Measurements from ENCODE around the gene ZNF841. TPM values are rescaled to one million over a fixed set of nuclear protein-coding genes. Genes with fewer than 3 reads are reported as not detected.

ZNF841 gene
- total and polyA plus RNA-seq, 2 of the 13 experiments (the other 11 are each of a cell fraction or from before 2014, with no cell fraction given) = 6.2 to 14.2 TPM

DNA sequence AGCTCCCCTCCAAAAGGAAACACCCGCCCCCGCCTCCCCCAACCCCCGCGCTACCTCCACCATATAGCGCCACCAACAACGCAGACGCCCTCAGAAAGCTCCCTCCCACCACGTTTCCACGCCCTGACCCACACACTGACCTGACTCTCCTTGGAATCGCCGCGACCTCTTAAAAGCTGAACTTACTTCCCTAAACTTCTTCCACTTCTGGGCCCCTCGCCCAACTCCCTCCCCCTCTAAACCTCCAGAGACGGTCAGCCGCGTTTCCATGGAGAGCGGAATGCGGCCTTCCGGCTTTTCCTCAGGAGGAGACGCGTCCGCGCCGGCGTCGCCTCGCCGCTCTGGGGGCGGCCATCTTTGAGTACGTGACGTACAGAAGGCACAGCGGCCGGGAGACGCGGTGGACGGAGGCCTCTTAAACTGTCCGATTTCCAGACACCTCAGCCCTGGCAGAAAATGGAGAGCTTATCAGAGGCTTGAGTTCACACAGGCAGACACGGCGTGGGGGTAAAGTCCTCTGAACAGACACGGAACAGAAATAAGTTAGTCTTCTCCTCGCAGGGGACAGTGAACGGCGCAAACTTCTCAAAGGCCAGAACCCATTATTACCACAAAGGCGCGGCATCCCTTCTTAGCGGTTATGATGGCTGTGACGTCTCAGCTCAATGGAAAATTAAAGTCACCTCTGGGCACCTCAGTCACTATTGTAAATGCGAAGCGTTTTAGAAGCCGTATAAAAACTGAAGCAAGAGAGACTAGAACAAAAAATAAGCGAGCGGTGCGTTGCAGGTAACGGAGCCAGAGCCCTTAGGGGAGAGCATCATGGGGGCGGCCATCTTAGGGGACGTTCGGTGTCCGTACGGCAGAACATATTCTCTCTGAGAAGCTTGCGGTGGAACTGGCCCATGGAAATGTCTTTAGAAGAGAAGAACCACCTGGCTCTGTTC lies 46.7 kb downstream of the ZNF841 start, which contains the start of gene ZNF432 (continued):
- TF ChIP-seq, protein P1, sequence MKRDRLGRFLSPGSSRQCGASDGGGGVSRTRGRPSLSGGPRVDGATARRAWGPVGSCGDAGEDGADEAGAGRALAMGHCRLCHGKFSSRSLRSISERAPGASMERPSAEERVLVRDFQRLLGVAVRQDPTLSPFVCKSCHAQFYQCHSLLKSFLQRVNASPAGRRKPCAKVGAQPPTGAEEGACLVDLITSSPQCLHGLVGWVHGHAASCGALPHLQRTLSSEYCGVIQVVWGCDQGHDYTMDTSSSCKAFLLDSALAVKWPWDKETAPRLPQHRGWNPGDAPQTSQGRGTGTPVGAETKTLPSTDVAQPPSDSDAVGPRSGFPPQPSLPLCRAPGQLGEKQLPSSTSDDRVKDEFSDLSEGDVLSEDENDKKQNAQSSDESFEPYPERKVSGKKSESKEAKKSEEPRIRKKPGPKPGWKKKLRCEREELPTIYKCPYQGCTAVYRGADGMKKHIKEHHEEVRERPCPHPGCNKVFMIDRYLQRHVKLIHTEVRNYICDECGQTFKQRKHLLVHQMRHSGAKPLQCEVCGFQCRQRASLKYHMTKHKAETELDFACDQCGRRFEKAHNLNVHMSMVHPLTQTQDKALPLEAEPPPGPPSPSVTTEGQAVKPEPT (CRISPR knock-in tag; IDR thresholded peaks at IDR 0.05; ENCODE audit: low read depth) = 0 out of 2 replicates have a peak, but pooled peaks have one; percentile 29
- TF ChIP-seq RAD51 (IDR thresholded peaks at IDR 0.05; ENCODE audit: borderline replicate concordance) = no peak
- TF ChIP-seq ZNF775 (CRISPR knock-in tag; IDR thresholded peaks at IDR 0.05; ENCODE audit: borderline replicate concordance) = no peak
- TF ChIP-seq TCF7 (IDR thresholded peaks at IDR 0.05; ENCODE audit: low read depth) = no peak
- no peak for TF ChIP-seq NCOA1 (CRISPR knock-in tag; IDR thresholded peaks at IDR 0.05)
- TF ChIP-seq SRSF4 (IDR thresholded peaks at IDR 0.05; ENCODE audit: low read depth, low read length, poor library complexity, severe bottlenecking) = no peak
- TF ChIP-seq SMARCE1 (IDR thresholded peaks at IDR 0.05; ENCODE audit: borderline replicate concordance) = no peak
- peak; percentile 33 to 59; a peak in 1 of 4 replicates for TF ChIP-seq POLR2A (IDR thresholded peaks at IDR 0.05; ENCODE audit: insufficient read depth in 1 of 2, low read depth in 2 of 2, low read length in 2 of 2)
- TF ChIP-seq ZNF430 (CRISPR knock-in tag; IDR thresholded peaks at IDR 0.05) = peak; percentile 83; the same call in 1 of the 2 replicates
- TF ChIP-seq, protein P2, sequence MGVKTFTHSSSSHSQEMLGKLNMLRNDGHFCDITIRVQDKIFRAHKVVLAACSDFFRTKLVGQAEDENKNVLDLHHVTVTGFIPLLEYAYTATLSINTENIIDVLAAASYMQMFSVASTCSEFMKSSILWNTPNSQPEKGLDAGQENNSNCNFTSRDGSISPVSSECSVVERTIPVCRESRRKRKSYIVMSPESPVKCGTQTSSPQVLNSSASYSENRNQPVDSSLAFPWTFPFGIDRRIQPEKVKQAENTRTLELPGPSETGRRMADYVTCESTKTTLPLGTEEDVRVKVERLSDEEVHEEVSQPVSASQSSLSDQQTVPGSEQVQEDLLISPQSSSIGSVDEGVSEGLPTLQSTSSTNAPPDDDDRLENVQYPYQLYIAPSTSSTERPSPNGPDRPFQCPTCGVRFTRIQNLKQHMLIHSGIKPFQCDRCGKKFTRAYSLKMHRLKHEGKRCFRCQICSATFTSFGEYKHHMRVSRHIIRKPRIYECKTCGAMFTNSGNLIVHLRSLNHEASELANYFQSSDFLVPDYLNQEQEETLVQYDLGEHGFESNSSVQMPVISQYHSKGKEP (CRISPR knock-in tag; IDR thresholded peaks at IDR 0.05) = no peak
- TF ChIP-seq ZNF550 (CRISPR knock-in tag; IDR thresholded peaks at IDR 0.05; ENCODE audit: borderline replicate concordance) = no peak
- TF ChIP-seq ZSCAN20 (CRISPR knock-in tag; IDR thresholded peaks at IDR 0.05; ENCODE audit: borderline replicate concordance) = no peak
- peak; percentile 40; the same call in 1 of the 2 replicates for TF ChIP-seq RFX1 (IDR thresholded peaks at IDR 0.05)
- TF ChIP-seq, protein P3, sequence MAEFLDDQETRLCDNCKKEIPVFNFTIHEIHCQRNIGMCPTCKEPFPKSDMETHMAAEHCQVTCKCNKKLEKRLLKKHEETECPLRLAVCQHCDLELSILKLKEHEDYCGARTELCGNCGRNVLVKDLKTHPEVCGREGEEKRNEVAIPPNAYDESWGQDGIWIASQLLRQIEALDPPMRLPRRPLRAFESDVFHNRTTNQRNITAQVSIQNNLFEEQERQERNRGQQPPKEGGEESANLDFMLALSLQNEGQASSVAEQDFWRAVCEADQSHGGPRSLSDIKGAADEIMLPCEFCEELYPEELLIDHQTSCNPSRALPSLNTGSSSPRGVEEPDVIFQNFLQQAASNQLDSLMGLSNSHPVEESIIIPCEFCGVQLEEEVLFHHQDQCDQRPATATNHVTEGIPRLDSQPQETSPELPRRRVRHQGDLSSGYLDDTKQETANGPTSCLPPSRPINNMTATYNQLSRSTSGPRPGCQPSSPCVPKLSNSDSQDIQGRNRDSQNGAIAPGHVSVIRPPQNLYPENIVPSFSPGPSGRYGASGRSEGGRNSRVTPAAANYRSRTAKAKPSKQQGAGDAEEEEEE (CRISPR knock-in tag; IDR thresholded peaks at IDR 0.05; ENCODE audit: borderline replicate concordance) = no peak
- TF ChIP-seq, protein P4, sequence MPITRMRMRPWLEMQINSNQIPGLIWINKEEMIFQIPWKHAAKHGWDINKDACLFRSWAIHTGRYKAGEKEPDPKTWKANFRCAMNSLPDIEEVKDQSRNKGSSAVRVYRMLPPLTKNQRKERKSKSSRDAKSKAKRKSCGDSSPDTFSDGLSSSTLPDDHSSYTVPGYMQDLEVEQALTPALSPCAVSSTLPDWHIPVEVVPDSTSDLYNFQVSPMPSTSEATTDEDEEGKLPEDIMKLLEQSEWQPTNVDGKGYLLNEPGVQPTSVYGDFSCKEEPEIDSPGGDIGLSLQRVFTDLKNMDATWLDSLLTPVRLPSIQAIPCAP (CRISPR knock-in tag; IDR thresholded peaks at IDR 0.05; ENCODE audit: low read depth) = no peak
- TF ChIP-seq KAT8 (CRISPR knock-in tag; IDR thresholded peaks at IDR 0.05) = peak; percentile 76
- no peak for TF ChIP-seq ZBTB1 (CRISPR knock-in tag; IDR thresholded peaks at IDR 0.05; ENCODE audit: borderline replicate concordance)
- no peak for TF ChIP-seq ZNF17 (CRISPR knock-in tag; IDR thresholded peaks at IDR 0.05)
- no peak for TF ChIP-seq ZNF772 (CRISPR knock-in tag; IDR thresholded peaks at IDR 0.05)
- TF ChIP-seq, protein P5, sequence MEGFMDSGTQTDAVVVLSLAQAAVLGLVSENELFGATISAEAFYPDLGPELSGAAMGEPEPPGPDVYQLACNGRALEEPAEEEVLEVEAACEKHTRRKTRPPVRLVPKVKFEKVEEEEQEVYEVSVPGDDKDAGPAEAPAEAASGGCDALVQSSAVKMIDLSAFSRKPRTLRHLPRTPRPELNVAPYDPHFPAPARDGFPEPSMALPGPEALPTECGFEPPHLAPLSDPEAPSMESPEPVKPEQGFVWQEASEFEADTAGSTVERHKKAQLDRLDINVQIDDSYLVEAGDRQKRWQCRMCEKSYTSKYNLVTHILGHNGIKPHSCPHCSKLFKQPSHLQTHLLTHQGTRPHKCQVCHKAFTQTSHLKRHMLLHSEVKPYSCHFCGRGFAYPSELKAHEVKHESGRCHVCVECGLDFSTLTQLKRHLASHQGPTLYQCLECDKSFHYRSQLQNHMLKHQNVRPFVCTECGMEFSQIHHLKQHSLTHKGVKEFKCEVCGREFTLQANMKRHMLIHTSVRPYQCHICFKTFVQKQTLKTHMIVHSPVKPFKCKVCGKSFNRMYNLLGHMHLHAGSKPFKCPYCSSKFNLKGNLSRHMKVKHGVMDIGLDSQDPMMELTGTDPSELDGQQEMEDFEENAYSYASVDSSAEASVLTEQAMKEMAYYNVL (CRISPR knock-in tag; IDR thresholded peaks at IDR 0.05; ENCODE audit: borderline replicate concordance) = peak; percentile 13; the same call in 1 of the 2 replicates
- no peak for TF ChIP-seq ZNF274 (CRISPR knock-in tag; IDR thresholded peaks at IDR 0.05)

Data from HepG2 (cell line).